Urinary bladder (tissue), 4 donors: ENCODE data around the gene AUNIP. TPM values are rescaled to one million over a fixed set of nuclear protein-coding genes. Genes with fewer than 3 reads are reported as not detected.

Source experiments
- DNase-seq: peaks from one replicate; pipeline ENCODE4 v3.0.0-alpha.2; 2015; ENCODE audit errors: extremely low spot score
- H3K27ac ChIP-seq: one replicate; pipeline ENCODE4 v1.5.1; 2013; ENCODE audit warnings: low read depth, mild to moderate bottlenecking, moderate library complexity
- H3K36me3 ChIP-seq: one replicate; pipeline ENCODE4 v1.6.1; 2013; ENCODE audit warnings: mild to moderate bottlenecking, moderate library complexity; ENCODE audit not compliant: insufficient read depth
- H3K4me1 ChIP-seq: one replicate; pipeline ENCODE4 v1.6.1; 2013; ENCODE audit warnings: mild to moderate bottlenecking, moderate library complexity; ENCODE audit not compliant: insufficient read depth
- H3K4me3 ChIP-seq: one replicate; pipeline ENCODE4 v1.5.1; 2013; ENCODE audit warnings: low read depth, low read length
- WGBS: extraction: QIAGEN DNeasy Blood & Tissue Kit; methylation state at CpG from one replicate; pipeline ENCODE4 v1.1.7; 2013; 5-methylcytosine and 5-hydroxymethylcytosine counted together
- polyA plus RNA-seq: library from polyadenylated mRNA; stranded (reverse); fragments of 200-250 nt; gene quantifications from one replicate; pipeline ENCODE4 v1.2.3, GENCODE V29; 2013
- total RNA-seq: library from RNA; depleted of rRNA; stranded (reverse); fragments of >200 nt; gene quantifications from one replicate; pipeline ENCODE4 v1.2.3, GENCODE V29; 2014
- donor health status: healthy with polysubstance abuse.
- donor health status: healthy.

AUNIP gene
- total and polyA plus RNA-seq, 2 donors, result 0.11 to 1.4 TPM

GRCh38 chr1:25876693-25877077 is 17.4 kb upstream of the AUNIP start:
- Histone ChIP-seq H3K4me1 (no peaks in the 10 kb centered on the region), H3K4me3 (no peak overlapping the region), H3K36me3 (no peaks in the 10 kb centered on the region), H3K27ac (no peak overlapping the region)
- WGBS, result 80% methylated on average over 2 of the region's 2 CpGs
- DNase-seq, result no peak

GRCh38 chr1:25875856-25876692 is 16.8 kb upstream of the AUNIP start:
- 23% methylated on average over 32 of the region's 32 CpGs for WGBS
- Histone ChIP-seq H3K4me3 (peak overlapping the region; percentile 63), H3K27ac (peak overlapping the region; percentile 92), H3K36me3 (no peaks in the 10 kb centered on the region), H3K4me1 (no peaks in the 10 kb centered on the region)
- no peak for DNase-seq

- no peak for DNase-seq
- Histone ChIP-seq H3K4me1 (no peaks in the 10 kb centered on the region), H3K36me3 (no peaks in the 10 kb centered on the region), H3K27ac (peak within 1 kb of the TSS; percentile 92), H3K4me3 (peak within 1 kb of the TSS; percentile 63)
- under 1% methylated on average over 75 of the region's 75 CpGs for WGBS
Observed at GRCh38 chr1:25875154-25875855, 16.0 kb upstream of the AUNIP start, which contains the start of gene PAQR7. Gene PAQR7 (minus strand): TSS chr1:25875708. CDS start chr1:25863839, 11,869 bp downstream.

GRCh38 chr1:25874635-25875153 is 15.4 kb upstream of the AUNIP start:
- Histone ChIP-seq H3K27ac (peak overlapping the region; percentile 92), H3K36me3 (no peaks in the 10 kb centered on the region), H3K4me1 (no peaks in the 10 kb centered on the region), H3K4me3 (peak overlapping the region; percentile 63)
- 39% methylated on average over 8 of the region's 8 CpGs for WGBS
- no peak for DNase-seq

GRCh38 chr1:25874209-25874608 is 15.0 kb upstream of the AUNIP start:
- WGBS, result 95% methylated on average over 3 of the region's 3 CpGs
- no peak overlapping the region for H3K4me3 ChIP-seq
- no peaks in the 10 kb centered on the region for H3K36me3 ChIP-seq
- no peaks in the 10 kb centered on the region for H3K4me1 ChIP-seq
- no peak for DNase-seq
- no peak overlapping the region for H3K27ac ChIP-seq

GRCh38 chr1:25873120-25873519 is 13.9 kb upstream of the AUNIP start:
- Histone ChIP-seq H3K36me3 (no peaks in the 10 kb centered on the region), H3K4me3 (no peak overlapping the region), H3K27ac (no peak overlapping the region), H3K4me1 (no peaks in the 10 kb centered on the region)
- WGBS, result 77% methylated on average over 3 of the region's 3 CpGs
- no peak for DNase-seq

- Histone ChIP-seq H3K36me3 (no peaks in the 10 kb centered on the region), H3K27ac (no peak overlapping the region), H3K4me1 (no peaks in the 10 kb centered on the region), H3K4me3 (no peak overlapping the region)
- no peak for DNase-seq
- 72% methylated on average over 2 of the region's 2 CpGs for WGBS
Observed at GRCh38 chr1:25872713-25873112, 13.5 kb upstream of the AUNIP start.

GRCh38 chr1:25871704-25872494 is 12.6 kb upstream of the AUNIP start:
- Histone ChIP-seq H3K4me1 (no peaks in the 10 kb centered on the region), H3K27ac (no peak overlapping the region)
- WGBS, result 82% methylated on average over 9 of the region's 9 CpGs

GRCh38 chr1:25871086-25871703 is 11.9 kb upstream of the AUNIP start:
- H3K4me3 ChIP-seq, result no peak overlapping the region
- DNase-seq, result no peak
- no peaks in the 10 kb centered on the region for H3K36me3 ChIP-seq
- WGBS, result 45% methylated on average over 5 of the region's 5 CpGs
- no peaks in the 10 kb centered on the region for H3K4me1 ChIP-seq
- H3K27ac ChIP-seq, result no peak overlapping the region

More at GRCh38 chr1:25871704-25872494, 12.6 kb upstream of the AUNIP start:
- no peak for DNase-seq
- H3K36me3 ChIP-seq, result no peaks in the 10 kb centered on the region
- no peak overlapping the region for H3K4me3 ChIP-seq

GRCh38 chr1:25870614-25871013 is 11.4 kb upstream of the AUNIP start:
- no peak overlapping the region for H3K4me3 ChIP-seq
- 80% methylated on average over 1 of the region's 1 CpG for WGBS

GRCh38 chr1:25869909-25870606 is 10.8 kb upstream of the AUNIP start:
- WGBS, result 79% methylated on average over 6 of the region's 6 CpGs
- no peaks in the 10 kb centered on the region for H3K36me3 ChIP-seq
- H3K4me3 ChIP-seq, result no peak overlapping the region
- DNase-seq, result no peak
- H3K4me1 ChIP-seq, result no peaks in the 10 kb centered on the region
- no peak overlapping the region for H3K27ac ChIP-seq

More at GRCh38 chr1:25870614-25871013, 11.4 kb upstream of the AUNIP start:
- DNase-seq, result no peak
- no peak overlapping the region for H3K27ac ChIP-seq
- no peaks in the 10 kb centered on the region for H3K36me3 ChIP-seq
- H3K4me1 ChIP-seq, result no peaks in the 10 kb centered on the region

GRCh38 chr1:25867210-25867991 is 8.1 kb upstream of the AUNIP start:
- no peaks in the 10 kb centered on the region for H3K4me1 ChIP-seq
- no peaks in the 10 kb centered on the region for H3K36me3 ChIP-seq
- DNase-seq, result no peak
- H3K4me3 ChIP-seq, result no peak overlapping the region
- WGBS, result 69% methylated on average over 9 of the region's 9 CpGs
- H3K27ac ChIP-seq, result no peak overlapping the region
